KMS-11 (cell line): ENCODE data around the gene RPL34.
A peak's percentile ranks its signal among the peaks of the same experiment; 100 is the strongest.

Source experiments
- H2AFZ ChIP-seq: fragments of 200-600 bp; sonication (generic); 2 replicates; pipeline ENCODE4 v1.6.1; 2016; ENCODE audit warnings: antibody characterized with exemption, mixed run types, low read depth
- H3K27ac ChIP-seq: fragments of 200-600 bp; sonication (generic); 2 replicates; pipeline ENCODE4 v1.6.1; 2016; ENCODE audit warnings: mild to moderate bottlenecking, mixed run types
- H3K27me3 ChIP-seq: fragments of 200-600 bp; sonication (generic); 2 replicates; pipeline ENCODE4 v1.6.1; 2017; ENCODE audit warnings: mild to moderate bottlenecking, low read depth, mixed run types, moderate library complexity; ENCODE audit not compliant: insufficient read depth
- H3K36me3 ChIP-seq: fragments of 200-600 bp; sonication (generic); 2 replicates; pipeline ENCODE4 v1.6.1; 2017; ENCODE audit warnings: mild to moderate bottlenecking, mixed run types; ENCODE audit not compliant: insufficient read depth
- H3K4me1 ChIP-seq: fragments of 200-600 bp; sonication (generic); 2 replicates; pipeline ENCODE4 v1.6.1; 2016; ENCODE audit warnings: mild to moderate bottlenecking, low read depth, mixed run types; ENCODE audit not compliant: poor library complexity, severe bottlenecking
- H3K4me2 ChIP-seq: fragments of 200-600 bp; sonication (generic); 2 replicates; pipeline ENCODE4 v1.7.0; 2016; ENCODE audit warnings: mild to moderate bottlenecking, mixed run types
- H3K4me3 ChIP-seq: fragments of 200-600 bp; sonication (generic); IDR thresholded peaks from 2 replicates; pipeline ENCODE4 v1.6.1; 2017; ENCODE audit warnings: low read depth, low read length, mixed read lengths; ENCODE audit not compliant: insufficient read depth
- H3K79me2 ChIP-seq: fragments of 200-600 bp; sonication (generic); 2 replicates; pipeline ENCODE4 v1.6.1; 2016; ENCODE audit warnings: low read depth, mixed run types; ENCODE audit not compliant: insufficient read depth
- H3K9ac ChIP-seq: fragments of 200-600 bp; sonication (generic); 2 replicates; pipeline ENCODE4 v1.6.1; 2016; ENCODE audit warnings: mild to moderate bottlenecking, mixed run types
- H4K20me1 ChIP-seq: fragments of 200-600 bp; sonication (generic); 2 replicates; pipeline ENCODE4 v1.6.1; 2016; ENCODE audit warnings: mild to moderate bottlenecking, mixed run types; ENCODE audit not compliant: insufficient read depth
- TF ChIP-seq, protein P1 (sequence below): fragments of 200-600 bp; sonication (generic); conservative IDR thresholded peaks from 2 replicates; pipeline ENCODE4 v1.6.1; 2017; ENCODE audit warnings: low read depth, mild to moderate bottlenecking, antibody characterized with exemption, low read length, moderate library complexity, mixed read lengths

RPL34 gene

DNA sequence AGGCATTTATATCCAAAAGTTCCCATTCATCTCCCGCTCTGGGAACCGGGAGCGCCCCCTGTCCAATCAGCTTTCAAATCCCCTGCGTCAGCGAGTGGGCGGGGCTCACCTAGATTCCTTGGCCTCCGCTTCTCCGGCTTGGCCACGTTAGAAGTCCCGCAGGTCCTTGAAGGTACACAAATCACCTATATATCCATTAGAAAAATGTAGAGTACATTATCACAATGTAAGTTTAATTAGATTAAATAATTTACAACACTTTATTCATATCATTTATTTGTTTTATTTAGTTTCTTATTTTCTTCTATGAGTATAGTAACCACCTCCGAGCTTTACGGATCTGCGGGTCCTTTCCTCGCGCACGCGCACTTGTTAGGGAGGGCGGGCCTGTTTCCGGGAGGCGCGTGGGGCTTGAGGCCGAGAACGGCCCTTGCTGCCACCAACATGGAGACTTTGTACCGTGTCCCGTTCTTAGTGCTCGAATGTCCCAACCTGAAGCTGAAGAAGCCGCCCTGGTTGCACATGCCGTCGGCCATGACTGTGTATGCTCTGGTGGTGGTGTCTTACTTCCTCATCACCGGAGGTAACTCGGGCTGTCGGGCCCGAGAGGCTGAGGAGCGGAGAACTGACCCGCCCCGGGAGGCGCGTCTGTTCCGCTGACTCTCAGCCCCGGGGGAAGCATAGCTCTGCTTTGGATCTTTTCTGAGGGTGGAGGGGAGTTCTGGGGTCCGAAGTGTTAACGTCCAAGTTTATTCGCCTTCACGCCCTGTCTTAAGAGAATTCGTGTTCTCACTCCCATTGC is 30.0 kb downstream of the RPL34 start, which contains the start of gene OSTC:
Gene OSTC (plus strand): TSS at position 388 of the 802 bp plus-strand sequence. CDS start 57 bp downstream, at position 445.
- H2AFZ ChIP-seq: peak within 1 kb of the TSS; percentile 93
- H3K4me3 ChIP-seq: no peak within 1 kb of the TSS
- no peaks in the 10 kb centered on the region for H4K20me1 ChIP-seq
- peaks cover 20% of the 10 kb centered on the region for H3K4me1 ChIP-seq
- H3K27ac ChIP-seq: peak within 1 kb of the TSS; percentile 77
- no peaks in the 10 kb centered on the region for H3K27me3 ChIP-seq
- peak within 1 kb of the TSS; percentile 80 for H3K9ac ChIP-seq
- H3K4me2 ChIP-seq: peak within 1 kb of the TSS; percentile 85
- TF ChIP-seq, protein P1, sequence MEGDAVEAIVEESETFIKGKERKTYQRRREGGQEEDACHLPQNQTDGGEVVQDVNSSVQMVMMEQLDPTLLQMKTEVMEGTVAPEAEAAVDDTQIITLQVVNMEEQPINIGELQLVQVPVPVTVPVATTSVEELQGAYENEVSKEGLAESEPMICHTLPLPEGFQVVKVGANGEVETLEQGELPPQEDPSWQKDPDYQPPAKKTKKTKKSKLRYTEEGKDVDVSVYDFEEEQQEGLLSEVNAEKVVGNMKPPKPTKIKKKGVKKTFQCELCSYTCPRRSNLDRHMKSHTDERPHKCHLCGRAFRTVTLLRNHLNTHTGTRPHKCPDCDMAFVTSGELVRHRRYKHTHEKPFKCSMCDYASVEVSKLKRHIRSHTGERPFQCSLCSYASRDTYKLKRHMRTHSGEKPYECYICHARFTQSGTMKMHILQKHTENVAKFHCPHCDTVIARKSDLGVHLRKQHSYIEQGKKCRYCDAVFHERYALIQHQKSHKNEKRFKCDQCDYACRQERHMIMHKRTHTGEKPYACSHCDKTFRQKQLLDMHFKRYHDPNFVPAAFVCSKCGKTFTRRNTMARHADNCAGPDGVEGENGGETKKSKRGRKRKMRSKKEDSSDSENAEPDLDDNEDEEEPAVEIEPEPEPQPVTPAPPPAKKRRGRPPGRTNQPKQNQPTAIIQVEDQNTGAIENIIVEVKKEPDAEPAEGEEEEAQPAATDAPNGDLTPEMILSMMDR: peak; percentile 71
- no peaks in the 10 kb centered on the region for H3K36me3 ChIP-seq
- H3K79me2 ChIP-seq: peaks cover 47% of the 10 kb centered on the region

DNA sequence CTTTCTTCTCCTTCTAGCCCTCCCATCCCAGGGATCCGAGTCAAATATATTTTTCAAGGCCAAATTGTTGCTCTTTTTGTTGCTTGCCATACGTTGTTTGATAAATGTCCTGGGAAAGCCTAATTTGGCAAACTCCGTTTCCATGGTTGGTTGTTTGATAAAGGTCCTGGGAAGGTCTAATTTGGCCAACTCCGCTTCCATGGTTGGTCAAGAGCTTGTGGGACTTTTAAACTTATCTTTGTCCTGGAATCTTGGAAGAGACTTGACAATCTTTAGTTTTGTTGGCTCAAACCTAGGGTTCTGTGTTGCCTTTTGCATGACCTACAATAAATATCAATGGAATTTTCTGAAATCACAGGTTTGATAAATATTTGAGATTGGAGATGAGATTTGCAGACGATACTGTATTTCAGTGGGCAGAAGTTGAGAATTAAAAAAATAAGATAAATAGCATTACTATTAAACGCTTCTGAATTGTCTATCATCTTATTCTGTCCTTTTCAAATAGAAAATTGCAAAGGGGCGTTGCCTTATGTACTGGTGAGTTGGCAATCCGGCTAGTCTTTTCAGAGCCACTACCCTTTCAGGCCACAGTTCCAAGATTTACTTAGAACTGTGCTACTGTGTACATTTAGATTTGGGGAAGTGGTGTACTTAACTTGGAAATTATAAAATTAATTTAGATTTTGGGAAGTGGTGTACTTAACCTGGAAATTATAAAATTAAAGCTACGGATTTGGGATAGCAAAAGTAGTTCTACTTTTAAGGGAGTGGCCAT is 30.8 kb downstream of the RPL34 start:
- TF ChIP-seq, protein P1: no peak
- Histone ChIP-seq H3K79me2 (peaks cover 47% of the 10 kb centered on the region), H2AFZ (peak overlapping the region; percentile 93), H3K9ac (peak overlapping the region; percentile 80), H3K27me3 (no peaks in the 10 kb centered on the region), H3K27ac (peak overlapping the region; percentile 77), H3K4me2 (peak overlapping the region; percentile 85), H3K4me1 (peaks cover 20% of the 10 kb centered on the region), H4K20me1 (no peaks in the 10 kb centered on the region), H3K4me3 (no peak overlapping the region), H3K36me3 (no peaks in the 10 kb centered on the region)

DNA sequence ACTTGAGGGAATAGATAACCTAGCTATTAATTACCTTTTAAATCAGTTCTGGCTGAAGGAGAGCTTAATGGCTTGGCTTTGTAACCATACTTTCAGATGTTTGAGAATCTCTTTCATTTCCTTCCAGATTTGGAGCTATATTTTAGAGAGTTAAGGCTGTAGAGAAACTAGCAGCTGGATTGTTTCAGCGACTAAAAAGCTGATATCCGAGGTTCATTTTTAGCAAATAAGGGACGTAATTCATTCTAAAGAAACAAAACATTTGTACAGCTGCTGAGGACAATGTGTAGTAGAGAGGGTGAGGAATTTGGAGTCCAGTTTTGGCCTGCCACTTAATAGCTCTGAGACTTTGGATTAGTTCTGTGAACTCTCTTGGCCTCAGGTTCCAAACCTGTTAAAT is 42.3 kb downstream of the RPL34 start:
- Histone ChIP-seq H2AFZ (no peak overlapping the region), H4K20me1 (no peaks in the 10 kb centered on the region), H3K36me3 (peaks cover 10% of the 10 kb centered on the region; the same call in 1 of the 2 replicates), H3K4me1 (no peaks in the 10 kb centered on the region), H3K27ac (no peak overlapping the region), H3K4me2 (no peak overlapping the region), H3K79me2 (no peaks in the 10 kb centered on the region), H3K9ac (no peak overlapping the region), H3K4me3 (no peak overlapping the region), H3K27me3 (no peaks in the 10 kb centered on the region)
- TF ChIP-seq, protein P1: no peak

DNA sequence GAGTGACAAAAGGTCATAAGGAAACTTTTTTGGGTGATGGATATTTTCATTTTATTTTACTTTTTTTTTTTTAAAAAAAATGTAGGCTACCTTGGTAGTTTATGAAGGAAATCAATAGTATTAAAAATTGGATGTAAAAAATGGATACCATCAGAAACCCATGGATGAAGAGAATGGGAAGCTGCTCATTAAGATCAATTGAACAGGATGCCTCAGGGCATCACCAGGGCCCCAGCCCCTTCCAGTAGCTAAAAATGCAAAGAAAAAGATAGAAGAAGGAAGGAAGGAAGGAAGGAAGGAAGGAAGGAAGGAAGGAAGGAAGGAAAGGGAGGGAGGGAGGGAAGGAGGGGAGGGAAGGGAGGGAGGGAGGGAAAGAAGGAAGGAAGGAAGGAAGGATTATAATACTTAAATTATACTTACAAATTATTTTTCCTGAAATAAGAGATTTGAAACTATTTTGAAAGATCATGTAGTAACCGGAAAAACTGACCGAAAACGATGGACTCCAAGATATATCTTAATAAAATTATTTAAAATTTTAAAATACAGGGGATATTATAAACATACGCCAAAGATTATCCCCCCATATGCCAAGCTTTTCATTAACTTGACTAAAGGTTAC is 54.1 kb downstream of the RPL34 start:
- Histone ChIP-seq H3K9ac (no peak overlapping the region), H3K4me3 (no peak overlapping the region), H2AFZ (no peak overlapping the region), H3K4me1 (no peaks in the 10 kb centered on the region), H4K20me1 (no peaks in the 10 kb centered on the region), H3K4me2 (no peak overlapping the region), H3K36me3 (no peaks in the 10 kb centered on the region), H3K27me3 (no peaks in the 10 kb centered on the region), H3K79me2 (no peaks in the 10 kb centered on the region), H3K27ac (no peak overlapping the region)
- TF ChIP-seq, protein P1: no peak
